GM12892 (cell line): ENCODE data around the gene GUCA2A.

Experiments
- POLR2A ChIP-seq: IDR thresholded peaks from 2 replicates; pipeline ENCODE4 v1.6.1; 2011; ENCODE audit warnings: low read depth, low read length, control low read depth
- POLR2AphosphoS5 ChIP-seq: IDR thresholded peaks from 2 replicates; pipeline ENCODE4 v1.6.1; 2011; ENCODE audit warnings: low read depth, low read length, control low read depth
- TAF1 ChIP-seq: IDR thresholded peaks from 2 replicates; pipeline ENCODE4 v1.6.1; 2011; ENCODE audit warnings: low read depth, mild to moderate bottlenecking, control low read depth, low read length, borderline replicate concordance

- TF ChIP-seq TAF1 (no peak), POLR2A (no peak), POLR2AphosphoS5 (no peak)
Measured at GRCh38 chr1:42114229-42114628, 50.3 kb downstream of the GUCA2A start.
